Measurements from ENCODE around the gene SERPINB4. TPM values are rescaled to one million over a fixed set of nuclear protein-coding genes. Genes with fewer than 3 reads are reported as not detected.

Gene SERPINB4
- total RNA-seq, 4 donors from 2014 or later = 0.13 TPM; not detected in 3

- no peak for DNase-seq
- intact Hi-C loops (cut with DNase I; ENCODE audit: low total_unique reads) (no loop called here), in situ Hi-C loops (cut with MboI; ENCODE audit: low sequenced_read_pairs in 4 of 4) (no loop called here)
- Histone ChIP-seq H3K4me3 (no peak overlapping the region), H3K27me3 (no peaks in the 10 kb centered on the region), H3K36me3 (no peaks in the 10 kb centered on the region), H3K27ac (no peak overlapping the region), H3K4me1 (no peaks in the 10 kb centered on the region), H3K9me3 (no peaks in the 10 kb centered on the region)
- ATAC-seq = no peak
- no peak for TF ChIP-seq POLR2A (IDR thresholded peaks at IDR 0.05)
- TF ChIP-seq, protein P1, sequence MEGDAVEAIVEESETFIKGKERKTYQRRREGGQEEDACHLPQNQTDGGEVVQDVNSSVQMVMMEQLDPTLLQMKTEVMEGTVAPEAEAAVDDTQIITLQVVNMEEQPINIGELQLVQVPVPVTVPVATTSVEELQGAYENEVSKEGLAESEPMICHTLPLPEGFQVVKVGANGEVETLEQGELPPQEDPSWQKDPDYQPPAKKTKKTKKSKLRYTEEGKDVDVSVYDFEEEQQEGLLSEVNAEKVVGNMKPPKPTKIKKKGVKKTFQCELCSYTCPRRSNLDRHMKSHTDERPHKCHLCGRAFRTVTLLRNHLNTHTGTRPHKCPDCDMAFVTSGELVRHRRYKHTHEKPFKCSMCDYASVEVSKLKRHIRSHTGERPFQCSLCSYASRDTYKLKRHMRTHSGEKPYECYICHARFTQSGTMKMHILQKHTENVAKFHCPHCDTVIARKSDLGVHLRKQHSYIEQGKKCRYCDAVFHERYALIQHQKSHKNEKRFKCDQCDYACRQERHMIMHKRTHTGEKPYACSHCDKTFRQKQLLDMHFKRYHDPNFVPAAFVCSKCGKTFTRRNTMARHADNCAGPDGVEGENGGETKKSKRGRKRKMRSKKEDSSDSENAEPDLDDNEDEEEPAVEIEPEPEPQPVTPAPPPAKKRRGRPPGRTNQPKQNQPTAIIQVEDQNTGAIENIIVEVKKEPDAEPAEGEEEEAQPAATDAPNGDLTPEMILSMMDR (IDR thresholded peaks at IDR 0.05 in 4 of 5, conservative IDR thresholded peaks at IDR 0.05 in 1 of 5) = no peak
Measured at GRCh38 chr18:63637703-63638102, 6.4 kb downstream of the SERPINB4 start.

- Histone ChIP-seq H3K36me3 (no peaks in the 10 kb centered on the region), H3K4me1 (no peaks in the 10 kb centered on the region), H3K27ac (no peak overlapping the region), H3K27me3 (no peaks in the 10 kb centered on the region), H3K9me3 (peaks cover 0 to 8% (median 0%) of the 10 kb centered on the region in 3 donors), H3K4me3 (no peak overlapping the region)
- ATAC-seq = no peak
- DNase-seq = no peak
- intact Hi-C loops (cut with DNase I; ENCODE audit: low total_unique reads) (no loop called here), in situ Hi-C loops (cut with MboI; ENCODE audit: low sequenced_read_pairs in 4 of 4) (no loop called here)
- TF ChIP-seq POLR2A (IDR thresholded peaks at IDR 0.05) = no peak
- TF ChIP-seq, protein P1 (IDR thresholded peaks at IDR 0.05 in 4 of 5, conservative IDR thresholded peaks at IDR 0.05 in 1 of 5) = no peak
Measured at GRCh38 chr18:63627819-63628218, 16.2 kb downstream of the SERPINB4 start.

DNA sequence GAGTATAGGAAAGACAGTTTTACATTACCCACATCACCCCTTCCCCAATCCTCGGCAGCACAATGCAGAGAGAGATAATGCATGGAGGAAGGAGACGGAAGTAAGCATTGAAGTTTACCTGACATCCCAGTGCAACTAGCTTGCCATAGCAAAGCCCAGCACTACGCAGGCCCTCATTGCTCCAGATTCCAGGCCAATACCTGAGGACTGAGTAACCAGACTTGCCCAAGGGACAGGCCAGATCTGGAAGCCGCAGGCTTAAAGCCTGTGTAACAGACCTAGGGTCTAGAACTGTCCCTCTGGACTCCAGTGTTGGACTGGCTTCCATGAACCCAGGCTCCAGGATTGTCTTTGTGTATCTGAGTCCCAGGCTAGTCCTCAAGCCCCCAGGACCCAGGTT lies 17.6 kb downstream of the SERPINB4 start:
- no peaks in the 10 kb centered on the region for H3K36me3 ChIP-seq
- no peaks in the 10 kb centered on the region for H3K4me1 ChIP-seq
- H3K27ac ChIP-seq = no peak overlapping the region
- in situ Hi-C loops (cut with MboI; ENCODE audit: low sequenced_read_pairs in 4 of 4) (no loop called here), intact Hi-C loops (cut with DNase I; ENCODE audit: low total_unique reads) (no loop called here)
- peaks cover 0 to 8% (median 0%) of the 10 kb centered on the region in 3 donors for H3K9me3 ChIP-seq
- ATAC-seq = no peak
- H3K4me3 ChIP-seq = no peak overlapping the region
- DNase-seq = no peak
- no peak for TF ChIP-seq POLR2A (IDR thresholded peaks at IDR 0.05)
- TF ChIP-seq, protein P1 (IDR thresholded peaks at IDR 0.05 in 4 of 5, conservative IDR thresholded peaks at IDR 0.05 in 1 of 5) = no peak
- H3K27me3 ChIP-seq = no peaks in the 10 kb centered on the region

DNA sequence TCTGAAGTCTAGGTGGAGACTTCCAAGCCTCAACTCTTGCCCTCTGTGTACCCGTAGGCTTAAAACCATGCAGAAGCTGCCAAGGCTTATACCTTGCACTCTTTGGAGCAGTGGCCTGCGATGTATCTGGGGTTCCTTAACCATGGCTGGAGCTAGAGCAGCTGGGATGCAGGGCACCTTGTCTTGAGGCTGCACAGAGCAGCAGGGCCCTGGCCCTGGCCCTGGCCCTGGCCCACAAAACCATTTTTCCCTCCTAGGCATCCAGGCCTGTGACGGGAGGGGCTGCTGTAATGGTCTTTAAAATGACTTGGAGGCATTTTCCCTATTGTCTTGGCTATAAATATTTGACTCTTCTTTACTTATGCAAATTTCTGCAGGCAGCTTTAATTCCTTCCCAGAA lies 19.2 kb downstream of the SERPINB4 start:
- no peak overlapping the region for H3K27ac ChIP-seq
- no peaks in the 10 kb centered on the region for H3K27me3 ChIP-seq
- peaks cover 0 to 8% (median 0%) of the 10 kb centered on the region in 3 donors for H3K9me3 ChIP-seq
- DNase-seq = no peak
- ATAC-seq = no peak
- intact Hi-C loops (cut with DNase I; ENCODE audit: low total_unique reads) (no loop called here), in situ Hi-C loops (cut with MboI; ENCODE audit: low sequenced_read_pairs in 4 of 4) (no loop called here)
- TF ChIP-seq, protein P1 (IDR thresholded peaks at IDR 0.05 in 4 of 5, conservative IDR thresholded peaks at IDR 0.05 in 1 of 5) = no peak
- TF ChIP-seq POLR2A (IDR thresholded peaks at IDR 0.05) = no peak
- H3K4me3 ChIP-seq = no peak overlapping the region
- no peaks in the 10 kb centered on the region for H3K36me3 ChIP-seq
- no peaks in the 10 kb centered on the region for H3K4me1 ChIP-seq

DNA sequence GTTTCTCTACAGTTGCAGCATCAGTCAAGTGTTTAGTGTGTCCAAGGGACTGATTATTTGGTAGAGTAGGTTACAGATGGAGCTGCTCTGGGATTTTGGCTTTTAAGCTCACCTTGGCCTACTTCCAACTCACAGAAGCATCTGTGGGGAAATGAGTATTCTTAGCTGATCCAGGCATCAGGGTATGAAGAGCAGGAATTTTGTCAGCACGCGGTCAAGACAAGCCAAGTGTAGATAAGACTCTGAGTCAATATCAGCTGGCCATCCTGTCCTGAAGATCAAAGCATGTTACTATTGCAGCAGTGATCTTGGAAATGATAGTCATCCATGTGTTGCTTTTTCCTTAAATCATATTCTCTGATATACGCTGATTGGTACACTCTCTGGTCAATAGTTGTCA lies 24.4 kb downstream of the SERPINB4 start:
- intact Hi-C loops (cut with DNase I; ENCODE audit: low total_unique reads) (no loop called here), in situ Hi-C loops (cut with MboI; ENCODE audit: low sequenced_read_pairs in 4 of 4) (no loop called here)
- Histone ChIP-seq H3K9me3 (no peaks in the 10 kb centered on the region), H3K27ac (no peak overlapping the region), H3K4me1 (no peaks in the 10 kb centered on the region), H3K4me3 (no peak overlapping the region), H3K36me3 (no peaks in the 10 kb centered on the region), H3K27me3 (no peaks in the 10 kb centered on the region)
- TF ChIP-seq, protein P1 (IDR thresholded peaks at IDR 0.05 in 4 of 5, conservative IDR thresholded peaks at IDR 0.05 in 1 of 5) = no peak
- no peak for TF ChIP-seq POLR2A (IDR thresholded peaks at IDR 0.05)
- DNase-seq (no peak), ATAC-seq (no peak)

All from gastrocnemius medialis (tissue), 4 donors.